CD4-positive, alpha-beta memory T cell (primary cell): Measurements from ENCODE around the gene ALOX12B. TPM values are rescaled to one million over a fixed set of nuclear protein-coding genes. Genes with fewer than 3 reads are reported as not detected.
"Not testable (repeated sequence)": the region's sequence is repeated elsewhere in the genome, so short reads cannot be mapped to it uniquely, and the experiment has no call there.

Experiments used
- CTCF ChIA-PET: fragments of 350-600 bp; sonication (Branson Sonifier 250); formaldehyde crosslinking; loops from one replicate; lab custom pipeline; 2021; ENCODE audit warnings: inconsistent platforms; ENCODE audit not compliant: partially characterized antibody; lab: Charles Lee
- POLR2A ChIA-PET: fragments of 350-600 bp; sonication (Branson Sonifier 250); formaldehyde crosslinking; loops from one replicate; lab custom pipeline; 2021; ENCODE audit not compliant: partially characterized antibody; lab: Charles Lee
- DNase-seq, 5 donors: peaks; one replicate each; pipeline versions ENCODE4 v3.0.0 to v3.0.0-alpha.2; 2020 to 2022; ENCODE audit warnings: mixed read lengths in 1 of 5
- H3K27ac ChIP-seq: one replicate; pipeline ENCODE4 v1.7.0; 2013; ENCODE audit warnings: low read depth, low read length
- H3K27me3 ChIP-seq: 2 replicates; pipeline ENCODE4 v1.7.0; 2013; ENCODE audit warnings: mild to moderate bottlenecking, low read length, moderate library complexity; ENCODE audit not compliant: insufficient read depth
- H3K36me3 ChIP-seq: 2 replicates; pipeline ENCODE4 v1.7.0; 2013; ENCODE audit warnings: mild to moderate bottlenecking, low read length, moderate library complexity; ENCODE audit not compliant: insufficient read depth
- H3K4me1 ChIP-seq: 2 replicates; pipeline ENCODE4 v1.7.0; 2013; ENCODE audit warnings: mild to moderate bottlenecking, low read length, moderate library complexity; ENCODE audit not compliant: insufficient read depth
- H3K4me3 ChIP-seq, 2 donors: one replicate each; pipeline ENCODE4 v1.7.0; 2013; ENCODE audit warnings: low read length in 2 of 2, mild to moderate bottlenecking in 1 of 2
- H3K9me3 ChIP-seq, 2 donors: one replicate each; pipeline ENCODE4 v1.7.0; 2013; ENCODE audit warnings: low read length in 2 of 2, control low read depth in 1 of 2; ENCODE audit not compliant: control insufficient read depth in 1 of 2
- H3K27ac Mint-ChIP-seq, 7 donors: one replicate each; pipeline ENCODE4 v1.8.0; 2020 to 2021; ENCODE audit warnings: mixed read lengths in 7 of 7, mild to moderate bottlenecking in 6 of 7, inconsistent platforms in 3 of 7, moderate library complexity in 3 of 7
- H3K27me3 Mint-ChIP-seq, 2 donors: one replicate each; pipeline ENCODE4 v1.8.0; 2020 to 2021; ENCODE audit warnings: mixed read lengths in 2 of 2
- H3K36me3 Mint-ChIP-seq, 2 donors: one replicate each; pipeline ENCODE4 v1.8.0; 2020 to 2021; ENCODE audit warnings: mixed read lengths in 2 of 2, inconsistent platforms in 1 of 2, mild to moderate bottlenecking in 1 of 2
- H3K4me1 Mint-ChIP-seq, 4 donors: one replicate each; pipeline ENCODE4 v1.8.0; 2020 to 2021; ENCODE audit warnings: mixed read lengths in 4 of 4, mild to moderate bottlenecking in 1 of 4
- H3K4me3 Mint-ChIP-seq, 8 donors: one replicate each; pipeline ENCODE4 v1.8.0; 2020 to 2021; ENCODE audit warnings: mixed read lengths in 8 of 8, mild to moderate bottlenecking in 7 of 8, moderate library complexity in 6 of 8, inconsistent platforms in 3 of 8
- H3K9me3 Mint-ChIP-seq, 8 donors: one replicate each; pipeline ENCODE4 v1.8.0; 2020 to 2021; ENCODE audit warnings: mixed read lengths in 8 of 8, mild to moderate bottlenecking in 5 of 8, inconsistent platforms in 3 of 8, moderate library complexity in 1 of 8
- intact Hi-C: fragments of 100-400 bp; cut with micrococcal nuclease; formaldehyde crosslinking; loops from one replicate; pipeline ENCODE4 v1.15.1; 2023
- polyA plus RNA-seq, 2 donors: library from polyadenylated mRNA; unstranded; fragments of 300-500 nt; fragmentation: Illumina TruSeq; gene quantifications; one replicate each; pipeline ENCODE4 v1.2.3, GENCODE V29; 2021
- total RNA-seq, 2 experiments: library from RNA; stranded (reverse); gene quantifications; one replicate each; pipeline ENCODE4 v1.2.3, GENCODE V29; 2021

Gene ALOX12B
- total and polyA plus RNA-seq, 4 experiments from 2014 or later = 0.44 to 0.79 TPM; not detected in 2

GRCh38 chr17:8110456-8110804 is 22.9 kb upstream of the ALOX12B start:
- Histone ChIP-seq H3K27ac (no peak overlapping the region), H3K36me3 (no peaks in the 10 kb centered on the region), H3K4me1 (peaks cover 5% of the 10 kb centered on the region), H3K9me3 (no peaks in the 10 kb centered on the region), H3K27me3 (peaks cover 28% of the 10 kb centered on the region), H3K4me3 (peak overlapping the region in 1 of 2 donors; percentile 66)
- CTCF ChIA-PET = interaction anchor here (0.8 to 9.3 kb wide), 36 partner anchors 9 to 267 kb away, joined by 3 to 178 read pairs (median 5); partner anchors contain the start of genes ALOXE3, HES7, RANGRF and SLC25A35
- Mint-ChIP-seq H3K9me3 (no peaks in the 10 kb centered on the region), H3K27me3 (peaks cover 19 to 27% of the 10 kb centered on the region in 2 donors), H3K36me3 (no peaks in the 10 kb centered on the region), H3K4me3 (peak overlapping the region in 6 of 8 donors; percentile 12 to 67 (median 42)), H3K4me1 (peaks cover 0 to 5% (median 2%) of the 10 kb centered on the region in 4 donors), H3K27ac (no peak overlapping the region)
- POLR2A ChIA-PET = interaction anchor here (0.7 to 4.5 kb wide), 12 partner anchors 9 to 272 kb away, joined by 3 to 30 read pairs (median 4); partner anchors contain the start of gene ALOXE3
- intact Hi-C loops = loop anchor here (1.0 kb wide), 5 partner anchors 9 to 50 kb away; no protein-coding TSS in a partner anchor
- no peak for DNase-seq

GRCh38 chr17:8109661-8110455 is 22.3 kb upstream of the ALOX12B start:
- intact Hi-C loops = loop anchor here (1.0 kb wide), 5 partner anchors 9 to 50 kb away; no protein-coding TSS in a partner anchor
- peak overlapping the region; percentile 66 to 84 for H3K4me3 ChIP-seq
- no peaks in the 10 kb centered on the region for H3K36me3 ChIP-seq
- Mint-ChIP-seq H3K27me3 (peaks cover 15 to 22% of the 10 kb centered on the region in 2 donors), H3K36me3 (no peaks in the 10 kb centered on the region), H3K4me1 (peaks cover 0 to 5% (median 2%) of the 10 kb centered on the region in 4 donors), H3K9me3 (no peaks in the 10 kb centered on the region), H3K4me3 (peak overlapping the region; percentile 42 to 78 (median 72)), H3K27ac (no peak overlapping the region)
- ChIA-PET POLR2A (interaction anchor here (0.8 to 4.5 kb wide), 13 partner anchors 9 to 273 kb away, joined by 3 to 30 read pairs (median 4); partner anchors contain the start of genes ALOXE3 and HES7), CTCF (interaction anchor here (0.8 to 9.3 kb wide), 33 partner anchors 9 to 268 kb away, joined by 3 to 178 read pairs (median 6); partner anchors contain the start of genes ALOXE3, HES7, RANGRF and SLC25A35)
- H3K27me3 ChIP-seq = peaks cover 26% of the 10 kb centered on the region
- DNase-seq = peak; percentile 78 to 86 (median 82)
- peaks cover 5% of the 10 kb centered on the region for H3K4me1 ChIP-seq
- no peaks in the 10 kb centered on the region for H3K9me3 ChIP-seq
- no peak overlapping the region for H3K27ac ChIP-seq

GRCh38 chr17:8108972-8109660 is 21.6 kb upstream of the ALOX12B start:
- Mint-ChIP-seq H3K27me3 (peaks cover 9 to 14% of the 10 kb centered on the region in 2 donors), H3K4me1 (peaks cover 0 to 5% (median 2%) of the 10 kb centered on the region in 4 donors), H3K9me3 (no peaks in the 10 kb centered on the region), H3K27ac (no peak overlapping the region), H3K36me3 (no peaks in the 10 kb centered on the region), H3K4me3 (peak overlapping the region in 2 of 8 donors; percentile 6 to 16)
- intact Hi-C loops = no loop called here
- DNase-seq = no peak
- peaks cover 5% of the 10 kb centered on the region for H3K4me1 ChIP-seq
- H3K27ac ChIP-seq = no peak overlapping the region
- ChIA-PET CTCF (interaction anchor here (1.0 to 9.3 kb wide), 19 partner anchors 8 to 268 kb away, joined by 3 to 178 read pairs (median 10); partner anchors contain the start of gene ALOXE3), POLR2A (interaction anchor here (0.7 to 4.5 kb wide), 9 partner anchors 10 to 64 kb away, joined by 3 to 30 read pairs (median 7); partner anchors contain the start of genes ALOXE3 and HES7)
- no peaks in the 10 kb centered on the region for H3K9me3 ChIP-seq
- peaks cover 19% of the 10 kb centered on the region for H3K27me3 ChIP-seq
- no peaks in the 10 kb centered on the region for H3K36me3 ChIP-seq
- no peak overlapping the region for H3K4me3 ChIP-seq

GRCh38 chr17:8106980-8107379 is 19.5 kb upstream of the ALOX12B start:
- H3K9me3 Mint-ChIP-seq, H3K4me1 Mint-ChIP-seq, DNase-seq, H3K27ac ChIP-seq, POLR2A ChIA-PET, intact Hi-C loops, H3K36me3 ChIP-seq, H3K27me3 Mint-ChIP-seq, H3K9me3 ChIP-seq, H3K27ac Mint-ChIP-seq, H3K4me1 ChIP-seq, H3K36me3 Mint-ChIP-seq, H3K4me3 ChIP-seq, H3K27me3 ChIP-seq: not testable (repeated sequence)
- CTCF ChIA-PET = interaction anchor here (2.3 to 9.3 kb wide), 4 partner anchors 12 to 34 kb away, joined by 8 to 178 read pairs (median 48); partner anchors contain the start of gene ALOXE3
- H3K4me3 Mint-ChIP-seq = peak overlapping the region in 2 of 8 donors; percentile 16 to 22

GRCh38 chr17:8105957-8106398 is 18.5 kb upstream of the ALOX12B start:
- Mint-ChIP-seq H3K4me3 (peak overlapping the region in 1 of 8 donors; percentile 26), H3K27ac (peak overlapping the region in 1 of 7 donors; percentile 88), H3K9me3 (no peaks in the 10 kb centered on the region), H3K4me1 (peaks cover 0 to 5% (median 2%) of the 10 kb centered on the region in 4 donors), H3K27me3 (no peaks in the 10 kb centered on the region), H3K36me3 (no peaks in the 10 kb centered on the region)
- Histone ChIP-seq H3K27ac (no peak overlapping the region), H3K27me3 (no peaks in the 10 kb centered on the region), H3K9me3 (no peaks in the 10 kb centered on the region), H3K4me1 (peaks cover 5% of the 10 kb centered on the region), H3K4me3 (no peak overlapping the region), H3K36me3 (no peaks in the 10 kb centered on the region)
- ChIA-PET POLR2A (no interaction called here), CTCF (interaction anchor here (1.1 to 9.3 kb wide), 7 partner anchors 13 to 46 kb away, joined by 4 to 178 read pairs (median 9); partner anchors contain the start of gene ALOXE3)
- intact Hi-C loops = no loop called here
- DNase-seq = no peak

- H3K36me3 Mint-ChIP-seq = no peaks in the 10 kb centered on the region
- Histone ChIP-seq H3K27ac (no peak overlapping the region), H3K9me3 (no peaks in the 10 kb centered on the region), H3K4me1 (peaks cover 3% of the 10 kb centered on the region), H3K4me3 (no peak overlapping the region), H3K36me3 (no peaks in the 10 kb centered on the region), H3K27me3 (no peaks in the 10 kb centered on the region)
- intact Hi-C loops = no loop called here
- peaks cover 0 to 1% (median 0%) of the 10 kb centered on the region in 4 donors for H3K4me1 Mint-ChIP-seq
- no peak overlapping the region for H3K4me3 Mint-ChIP-seq
- DNase-seq = no peak
- POLR2A ChIA-PET = interaction anchor here (1.6 kb wide), 1 partner anchor 14 kb away, joined by 6 read pairs; the partner anchor contains the start of gene ALOXE3
- CTCF ChIA-PET = interaction anchor here (1.1 to 9.3 kb wide), 8 partner anchors 13 to 64 kb away, joined by 3 to 178 read pairs (median 4); partner anchors contain the start of gene ALOXE3
- no peak overlapping the region for H3K27ac Mint-ChIP-seq
- no peaks in the 10 kb centered on the region for H3K9me3 Mint-ChIP-seq
- no peaks in the 10 kb centered on the region for H3K27me3 Mint-ChIP-seq
Observed at GRCh38 chr17:8104911-8105310, 17.4 kb upstream of the ALOX12B start.
